WERI-Rb-1 (cell line): ENCODE data around the gene IER5L.

ENCODE experiments used
- DNase-seq: peaks from one replicate; pipeline ENCODE4 v3.0.0-alpha.2; 2020
- H3K27ac ChIP-seq: fragments of 250-450 bp; sonication (Bioruptor Pico); 2 replicates; pipeline ENCODE4 v1.5.1; 2020; ENCODE audit warnings: mild to moderate bottlenecking, moderate library complexity
- H3K27me3 ChIP-seq: fragments of 250-450 bp; sonication (Bioruptor Pico); 2 replicates; pipeline ENCODE4 v1.5.1; 2021; ENCODE audit warnings: mild to moderate bottlenecking, low read depth, moderate library complexity; ENCODE audit not compliant: insufficient read depth, severe bottlenecking
- H3K36me3 ChIP-seq: fragments of 250-450 bp; sonication (Bioruptor Pico); 2 replicates; pipeline ENCODE4 v1.5.1; 2020; ENCODE audit warnings: mild to moderate bottlenecking, moderate library complexity
- H3K4me3 ChIP-seq: 2 replicates; pipeline ENCODE4 v1.5.1; 2011; ENCODE audit warnings: low read depth, mild to moderate bottlenecking, control low read depth, low read length
- H3K9me3 ChIP-seq: fragments of 250-450 bp; sonication (Bioruptor Pico); 2 replicates; pipeline ENCODE4 v1.5.1; 2021; ENCODE audit warnings: mild to moderate bottlenecking, moderate library complexity; ENCODE audit not compliant: severe bottlenecking
- CTCF ChIP-seq: IDR thresholded peaks from 2 replicates; pipeline ENCODE4 v1.5.1; 2011; ENCODE audit warnings: low read depth, mild to moderate bottlenecking, control low read depth, inconsistent platforms, low read length

The IER5L gene

GRCh38 chr9:129151469-129151868 is 26.6 kb downstream of the IER5L start:
- Histone ChIP-seq H3K27ac (no peak overlapping the region), H3K4me3 (no peak overlapping the region), H3K9me3 (no peaks in the 10 kb centered on the region), H3K27me3 (no peaks in the 10 kb centered on the region), H3K36me3 (peaks cover 12% of the 10 kb centered on the region)
- TF ChIP-seq CTCF, result no peak
- DNase-seq, result no peak

GRCh38 chr9:129150672-129151211 is 27.3 kb downstream of the IER5L start:
- no peaks in the 10 kb centered on the region for H3K27me3 ChIP-seq
- DNase-seq, result no peak
- peaks cover 16% of the 10 kb centered on the region for H3K36me3 ChIP-seq
- no peak overlapping the region for H3K4me3 ChIP-seq
- no peak overlapping the region for H3K27ac ChIP-seq
- TF ChIP-seq CTCF, result no peak
- H3K9me3 ChIP-seq, result no peaks in the 10 kb centered on the region

DNA sequence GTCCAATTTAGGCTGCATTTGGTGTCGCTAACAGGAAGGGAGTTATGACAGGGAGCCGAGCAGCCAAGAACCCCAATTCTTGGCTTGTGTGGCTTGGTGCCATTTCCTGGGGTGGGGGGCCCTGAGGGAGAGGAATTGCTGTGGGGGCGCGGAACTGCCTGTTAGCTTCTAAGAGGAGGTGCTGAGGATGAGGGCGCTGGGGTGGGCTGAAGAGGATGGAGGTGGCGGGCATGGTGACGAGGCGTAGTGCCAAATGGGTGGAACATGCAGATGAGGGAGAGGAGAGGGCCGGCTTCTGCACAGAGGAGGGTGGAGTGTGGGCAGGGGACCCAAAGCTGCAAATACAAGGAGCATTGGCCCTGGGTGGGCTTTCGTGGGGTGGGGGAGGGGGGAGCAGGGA is 27.9 kb downstream of the IER5L start:
- no peak for DNase-seq
- no peaks in the 10 kb centered on the region for H3K9me3 ChIP-seq
- no peaks in the 10 kb centered on the region for H3K27me3 ChIP-seq
- no peak for TF ChIP-seq CTCF
- H3K4me3 ChIP-seq, result no peak overlapping the region
- no peak overlapping the region for H3K27ac ChIP-seq
- H3K36me3 ChIP-seq, result peaks cover 19% of the 10 kb centered on the region

DNA sequence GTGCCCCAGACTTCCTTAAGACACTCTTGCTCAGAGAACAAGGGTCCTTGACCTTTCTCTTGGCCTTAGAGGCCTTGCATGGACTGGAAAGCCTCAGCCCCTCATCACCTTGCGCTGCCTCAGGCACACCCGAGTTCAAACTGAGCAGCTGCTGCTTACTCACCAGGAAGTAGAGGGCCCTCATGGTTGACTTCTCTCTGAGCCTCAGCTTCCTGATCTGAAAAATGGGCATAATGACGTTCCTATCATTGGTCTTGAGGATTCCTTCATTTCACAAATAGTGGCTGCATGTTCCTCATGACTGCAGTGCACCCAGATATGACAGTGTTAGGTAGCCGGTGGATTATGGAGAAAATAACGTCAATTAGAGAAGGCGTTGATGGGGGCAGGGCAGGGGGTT is 28.6 kb downstream of the IER5L start:
- Histone ChIP-seq H3K4me3 (no peak overlapping the region), H3K9me3 (no peaks in the 10 kb centered on the region), H3K27ac (no peak overlapping the region), H3K27me3 (no peaks in the 10 kb centered on the region), H3K36me3 (peaks cover 19% of the 10 kb centered on the region)
- DNase-seq, result no peak
- TF ChIP-seq CTCF, result no peak

- Histone ChIP-seq H3K36me3 (peaks cover 26% of the 10 kb centered on the region), H3K27me3 (no peaks in the 10 kb centered on the region), H3K9me3 (no peaks in the 10 kb centered on the region), H3K27ac (no peak overlapping the region; the same call in 1 of the 2 replicates), H3K4me3 (no peak overlapping the region)
- DNase-seq, result no peak
- no peak for TF ChIP-seq CTCF
Measured at GRCh38 chr9:129148463-129149204, 29.4 kb downstream of the IER5L start.
